HG03432 (cell line): Measurements from ENCODE around the gene FDXR.
"Not testable (repeated sequence)": the region's sequence is repeated elsewhere in the genome, so short reads cannot be mapped to it uniquely, and the experiment has no call there.

Source experiments
- ATAC-seq: cut with Tn5 transposase; IDR thresholded peaks from one replicate; pipeline ENCODE4 v1.9.1; 2021; ENCODE audit warnings: mild to moderate bottlenecking, moderate library complexity; ENCODE audit not compliant: unreplicated experiment

FDXR gene

GRCh38 chr17:74873037-74873873 lies 461 bp upstream of the FDXR start:
- ATAC-seq, result peak; percentile 86

- ATAC-seq, result no peak
Observed at GRCh38 chr17:74871356-74872076, 1.3 kb downstream of the FDXR start.

- no peak for ATAC-seq
Observed at GRCh38 chr17:74870512-74870911, 2.3 kb downstream of the FDXR start.

GRCh38 chr17:74870028-74870427 lies 2.8 kb downstream of the FDXR start:
- ATAC-seq, result not testable (repeated sequence)

GRCh38 chr17:74868908-74869255 lies 3.9 kb downstream of the FDXR start:
- no peak for ATAC-seq

GRCh38 chr17:74868251-74868907 lies 4.4 kb downstream of the FDXR start:
- no peak for ATAC-seq

GRCh38 chr17:74866198-74866835 lies 6.5 kb downstream of the FDXR start:
- no peak for ATAC-seq

- no peak for ATAC-seq
Observed at GRCh38 chr17:74865504-74866197, 7.1 kb downstream of the FDXR start.

- ATAC-seq, result no peak
Observed at GRCh38 chr17:74864866-74865395, 7.9 kb downstream of the FDXR start.

- ATAC-seq, result no peak
Observed at GRCh38 chr17:74864297-74864865, 8.4 kb downstream of the FDXR start.

GRCh38 chr17:74863420-74864296 lies 9.1 kb downstream of the FDXR start:
- ATAC-seq, result no peak

- ATAC-seq, result no peak
Observed at GRCh38 chr17:74862919-74863318, 9.9 kb downstream of the FDXR start.

GRCh38 chr17:74862108-74862901 lies 10.5 kb downstream of the FDXR start:
- ATAC-seq, result no peak

- no peak for ATAC-seq
Observed at GRCh38 chr17:74861662-74862107, 11.1 kb downstream of the FDXR start.

- no peak for ATAC-seq
Observed at GRCh38 chr17:74860872-74861661, 11.7 kb downstream of the FDXR start.

- no peak for ATAC-seq
Observed at GRCh38 chr17:74860229-74860871, 12.4 kb downstream of the FDXR start.
